ENCODE results near the gene PTDSS2. TPM values are rescaled to one million over a fixed set of nuclear protein-coding genes. Genes with fewer than 3 reads are reported as not detected.

Gene PTDSS2
- total RNA-seq, 1 experiment from 2014 or later = 27.5 TPM

DNA sequence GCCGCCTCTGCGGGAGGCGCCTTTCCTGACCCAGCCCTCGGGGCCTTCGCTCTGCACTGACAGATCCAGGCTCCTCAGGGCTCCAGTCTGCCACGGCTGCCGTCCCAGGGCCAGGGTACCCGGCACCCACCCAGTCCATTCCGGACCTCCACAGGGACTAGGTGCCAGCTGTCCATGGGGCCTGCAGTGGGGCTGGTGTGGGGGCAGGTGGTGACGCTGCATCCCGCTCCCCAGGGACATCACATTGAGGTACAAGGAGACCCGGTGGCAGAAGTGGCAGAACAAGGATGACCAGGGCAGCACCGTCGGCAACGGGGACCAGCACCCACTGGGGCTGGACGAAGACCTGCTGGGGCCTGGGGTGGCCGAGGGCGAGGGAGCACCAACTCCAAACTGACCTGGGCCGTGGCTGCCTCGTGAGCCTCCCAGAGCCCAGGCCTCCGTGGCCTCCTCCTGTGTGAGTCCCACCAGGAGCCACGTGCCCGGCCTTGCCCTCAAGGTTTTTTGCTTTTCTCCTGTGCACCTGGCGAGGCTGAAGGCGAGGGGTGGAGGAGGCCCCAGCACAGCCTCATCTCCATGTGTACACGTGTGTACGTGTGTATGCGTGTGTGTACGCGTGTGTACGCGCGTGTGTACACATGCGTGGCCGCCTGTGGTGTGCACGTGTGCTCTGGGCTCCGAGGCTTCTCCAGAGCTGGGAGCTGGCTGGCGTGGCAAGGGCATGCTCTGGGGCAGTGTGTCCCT is 40.3 kb downstream of the PTDSS2 start:
- DNase-seq (ENCODE audit: low read depth) = no peak

DNA sequence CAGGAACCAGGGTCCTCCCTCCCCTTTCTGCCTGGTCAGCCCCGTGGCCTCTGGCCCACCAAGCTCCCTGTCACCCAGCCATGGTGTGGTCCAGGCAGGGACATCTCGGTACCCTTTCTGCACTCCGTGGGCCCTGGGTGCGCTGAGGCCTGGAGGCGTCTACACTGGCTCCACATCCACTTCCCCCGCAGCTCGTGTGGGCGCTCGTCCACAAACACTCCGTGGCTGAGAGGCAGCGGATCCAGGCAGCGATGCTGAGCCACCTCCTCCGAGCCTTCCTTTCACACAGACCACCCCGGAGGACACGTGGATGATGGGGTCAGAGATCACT is 40.8 kb downstream of the PTDSS2 start:
- DNase-seq (ENCODE audit: low read depth) = no peak

DNA sequence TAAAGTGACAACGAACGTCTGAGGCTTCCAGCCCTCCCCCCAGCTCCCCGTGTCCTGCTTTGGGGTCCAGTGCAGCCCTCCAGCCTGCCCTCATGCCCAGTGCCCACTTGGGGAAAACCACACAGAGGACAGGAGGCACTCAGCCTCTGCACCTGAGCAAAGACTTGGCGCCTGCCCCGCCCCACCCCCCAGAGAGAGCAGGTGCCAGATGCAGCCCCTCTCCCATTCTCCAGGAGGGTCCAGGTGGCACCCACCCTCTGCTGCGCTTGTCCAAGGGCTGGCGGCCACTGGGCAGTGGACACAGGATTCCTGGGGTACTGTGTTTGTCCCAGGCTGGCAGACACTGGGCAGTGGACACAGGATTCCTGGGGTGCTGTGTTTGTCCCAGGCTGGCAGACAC is 41.3 kb downstream of the PTDSS2 start:
- DNase-seq (ENCODE audit: low read depth) = no peak

GRCh38 chr11:492427-493226 is 42.5 kb downstream of the PTDSS2 start:
- DNase-seq (ENCODE audit: low read depth) = no peak

GRCh38 chr11:494761-495536 is 44.9 kb downstream of the PTDSS2 start:
- DNase-seq (ENCODE audit: low read depth) = no peak

DNA sequence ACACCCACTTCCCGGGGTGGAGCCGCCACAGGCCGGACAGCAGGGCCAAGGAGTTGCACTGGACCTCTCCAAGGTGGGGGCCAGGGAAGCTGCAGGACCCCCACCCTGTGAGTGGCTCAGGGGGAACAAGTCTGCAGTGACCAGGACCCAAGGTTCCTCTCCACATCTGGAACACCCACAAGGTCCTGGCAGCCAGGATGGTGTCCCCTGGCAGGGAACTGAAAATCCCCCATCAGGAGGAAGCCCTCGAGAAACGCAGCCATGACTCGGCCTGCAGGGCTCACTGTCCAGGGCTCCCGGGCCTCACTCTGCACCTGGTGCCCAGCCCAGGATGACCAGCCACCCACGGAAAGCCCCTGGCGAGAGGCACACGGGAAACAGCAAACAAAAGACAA is 45.5 kb downstream of the PTDSS2 start:
- peak; percentile 7 for DNase-seq (ENCODE audit: low read depth)

DNA sequence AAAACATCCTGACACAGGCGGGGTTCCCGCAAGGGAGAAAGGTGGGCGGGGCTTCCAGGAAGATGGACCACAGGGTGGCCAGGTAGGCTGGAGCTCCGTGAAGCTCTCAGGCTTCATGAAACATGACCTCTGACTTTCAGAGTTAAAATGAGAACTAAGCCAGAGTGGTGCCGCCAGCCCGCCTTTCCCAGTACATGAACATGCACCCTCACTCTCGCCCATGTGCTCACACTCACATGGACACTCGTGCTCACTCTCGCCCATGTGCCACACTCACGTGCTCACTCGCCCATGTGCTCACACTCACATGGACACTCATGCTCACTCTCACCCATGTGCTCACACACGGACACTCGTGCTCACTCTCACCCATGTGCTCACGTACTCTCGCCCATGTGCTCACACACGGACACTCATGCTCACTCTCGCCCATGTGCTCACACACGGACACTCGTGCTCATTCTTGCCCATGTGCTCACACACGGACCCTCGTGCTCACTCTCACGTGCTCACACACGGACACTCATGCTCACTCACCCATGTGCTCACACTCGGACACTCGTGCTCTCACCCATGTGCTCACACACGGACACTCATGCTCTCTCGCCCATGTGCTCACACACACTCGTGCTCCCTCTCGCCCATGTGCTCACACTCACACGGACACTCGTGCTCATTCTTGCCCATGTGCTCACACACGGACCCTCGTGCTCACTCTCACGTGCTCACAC is 46.9 kb downstream of the PTDSS2 start:
- DNase-seq (ENCODE audit: low read depth) = no peak

DNA sequence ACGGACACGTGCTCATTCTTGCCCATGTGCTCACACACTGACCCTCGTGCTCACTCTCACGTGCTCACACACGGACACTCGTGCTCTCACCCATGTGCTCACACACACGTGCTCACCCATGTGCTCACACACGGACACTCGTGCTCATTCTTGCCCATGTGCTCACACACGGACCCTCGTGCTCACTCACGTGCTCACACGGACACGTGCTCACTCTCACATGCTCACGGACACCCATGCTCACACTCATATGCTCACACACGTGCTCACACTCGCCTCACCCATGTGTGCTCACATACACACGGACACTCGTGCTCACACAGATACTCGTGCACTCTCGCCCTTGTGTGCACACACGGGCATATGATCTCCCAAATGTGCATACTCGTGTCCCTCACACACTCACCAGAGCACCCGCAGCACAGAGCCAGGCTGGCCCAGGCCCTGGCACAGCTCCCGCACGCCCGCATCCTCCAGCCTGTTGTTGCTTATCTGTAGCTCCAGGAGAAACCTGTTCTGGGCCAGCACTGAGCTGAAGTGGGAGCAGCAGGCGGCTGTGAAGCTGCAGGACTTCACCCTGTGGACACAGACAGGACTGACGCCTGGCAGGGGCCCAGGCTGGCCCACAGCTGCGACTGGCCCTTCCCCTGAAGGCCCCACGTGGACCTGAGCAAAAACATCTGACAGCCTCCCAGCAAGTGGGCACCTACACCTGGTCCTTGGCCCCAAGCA is 47.7 kb downstream of the PTDSS2 start:
- no peak for DNase-seq (ENCODE audit: low read depth)

GRCh38 chr11:498297-499181 is 48.5 kb downstream of the PTDSS2 start:
- no peak for DNase-seq (ENCODE audit: low read depth)

- DNase-seq (ENCODE audit: low read depth) = no peak
Observed at GRCh38 chr11:499201-500076, 49.4 kb downstream of the PTDSS2 start.

GRCh38 chr11:501001-501682 is 51.1 kb downstream of the PTDSS2 start:
- no peak for DNase-seq (ENCODE audit: low read depth)

DNA sequence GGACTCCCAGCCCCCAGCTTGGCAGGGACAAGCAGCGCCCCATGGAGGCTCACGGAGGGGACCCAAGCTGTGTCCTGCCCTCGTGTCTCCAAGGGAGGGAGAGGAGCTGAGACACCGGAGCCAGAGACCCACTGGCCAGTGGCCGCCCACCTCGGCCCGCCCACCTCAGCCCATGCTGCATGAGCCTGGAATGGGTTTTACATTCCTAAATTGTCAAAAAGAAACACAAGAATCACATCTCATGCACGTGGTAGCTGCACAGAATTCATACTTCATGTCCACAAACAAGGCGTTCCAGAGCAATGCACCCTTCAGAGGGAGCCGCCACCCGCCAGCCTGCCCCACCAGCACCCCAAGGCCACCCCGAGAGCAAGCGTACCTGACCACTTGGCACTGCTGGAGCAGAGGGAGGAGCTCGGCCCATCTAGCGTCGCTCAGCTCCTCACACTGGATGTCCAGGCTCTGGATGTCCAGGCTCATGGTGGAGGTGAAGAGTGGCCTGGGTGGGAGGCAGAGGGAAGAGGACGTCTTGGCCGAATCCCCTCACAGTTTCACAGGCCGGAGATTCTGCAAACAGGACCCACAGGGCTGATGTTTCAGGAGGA is 51.7 kb downstream of the PTDSS2 start:
- DNase-seq (ENCODE audit: low read depth) = no peak

DNA sequence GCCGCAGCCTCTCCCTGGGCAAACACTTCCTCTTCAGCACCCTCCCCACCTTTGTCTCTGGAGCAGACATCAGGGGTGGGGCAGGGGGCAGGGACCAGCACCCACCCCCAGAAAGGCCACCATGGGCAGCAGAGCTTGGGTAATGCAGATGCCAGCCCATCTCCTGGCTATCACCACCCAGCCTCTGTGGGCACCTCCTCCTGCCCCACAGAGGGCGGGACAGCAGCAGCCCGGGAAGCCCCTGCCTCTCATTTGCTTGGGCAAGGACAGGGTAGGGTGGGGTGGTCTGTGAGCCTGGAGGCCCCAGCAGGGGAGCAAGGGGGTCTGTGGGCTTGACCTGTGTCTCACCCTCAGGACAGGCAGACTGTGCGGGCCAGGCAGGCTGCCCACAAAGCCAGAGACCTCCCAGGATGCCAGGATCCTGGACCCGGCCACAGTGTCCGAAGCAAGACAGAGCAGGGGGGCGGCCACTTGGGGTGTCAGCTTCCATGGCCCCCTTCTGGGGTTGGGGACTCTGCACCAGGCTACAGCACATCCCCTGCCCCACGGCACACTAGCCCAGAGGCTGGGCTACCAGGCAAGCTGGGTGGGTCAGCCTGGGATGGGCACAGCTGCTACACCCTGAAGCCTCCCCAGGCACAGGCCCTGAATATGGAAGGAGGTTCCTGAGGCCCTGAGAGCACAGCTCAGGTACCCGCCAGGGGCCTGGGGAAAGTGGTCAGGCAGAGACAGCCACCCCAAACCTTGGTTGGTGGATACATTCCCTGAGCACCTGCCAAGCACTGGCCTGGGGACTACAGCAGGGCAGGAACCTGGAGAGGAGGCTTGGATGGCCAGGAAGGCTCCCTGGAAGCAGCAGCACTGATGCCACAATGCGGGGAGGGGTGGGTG is 52.5 kb downstream of the PTDSS2 start:
- no peak for DNase-seq (ENCODE audit: low read depth)

GRCh38 chr11:503179-503981 is 53.3 kb downstream of the PTDSS2 start:
- DNase-seq (ENCODE audit: low read depth) = no peak

DNA sequence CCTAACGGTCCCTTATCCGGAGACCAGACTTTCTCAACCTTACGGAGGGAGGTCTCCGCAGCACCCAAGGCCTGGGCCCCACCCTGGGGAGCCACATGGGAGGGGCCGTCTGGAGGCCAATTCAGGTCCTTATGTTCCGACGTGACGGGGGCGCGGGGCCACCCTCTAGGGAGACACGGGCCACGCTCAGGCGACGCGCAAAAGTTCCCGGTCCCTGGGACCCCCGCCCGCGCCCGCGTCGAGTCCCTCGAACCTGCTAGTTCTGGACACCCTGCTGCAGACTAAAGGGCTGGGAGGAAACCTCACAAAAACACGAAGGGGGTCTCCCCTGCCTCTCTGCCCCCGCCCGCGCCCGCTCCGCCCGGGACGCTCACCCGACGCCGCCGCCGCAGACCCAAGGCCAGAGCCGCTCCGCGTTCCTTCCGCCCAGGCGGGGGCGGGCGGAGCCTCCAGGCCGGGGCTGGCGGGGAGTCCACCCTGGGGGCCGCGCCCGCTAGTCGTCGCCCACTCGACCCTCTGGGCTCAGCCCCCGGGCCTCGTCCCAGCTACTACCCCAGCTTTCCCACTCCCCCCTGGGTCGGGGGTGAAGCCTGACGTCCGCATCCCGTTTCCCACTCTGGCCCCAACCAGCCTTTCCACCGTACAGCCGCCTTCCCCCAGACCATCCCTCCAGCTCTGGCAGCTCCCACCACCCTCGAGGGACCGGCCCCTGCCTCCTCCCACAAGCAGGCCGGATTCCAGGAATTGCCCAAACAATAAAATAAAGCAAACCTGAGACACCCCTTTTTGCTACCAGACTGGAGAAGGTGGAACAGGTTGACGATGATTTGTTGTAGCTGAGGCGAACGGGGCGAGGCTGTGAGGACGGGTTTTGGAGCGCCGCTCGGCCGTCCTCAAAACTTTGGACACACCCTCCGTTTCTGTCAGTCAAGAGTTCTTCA is 54.2 kb downstream of the PTDSS2 start:
- DNase-seq (ENCODE audit: low read depth) = no peak

All from M059J (cell line).